Stimulated activated CD8-positive, alpha-beta memory T cell treated with anti-CD3 and anti-CD28 coated beads, Interleukin-4, amount 100 ng/mL, for 1 hour (primary cell): Measurements from ENCODE around the gene INHBA.

ENCODE experiments used
- DNase-seq, 2 donors: peaks; one replicate each; pipeline ENCODE4 v3.0.0-alpha.2; 2020; ENCODE audit warnings: low read depth in 2 of 2, low spot score in 1 of 2

INHBA gene

GRCh38 chr7:41702635-41703371 is at the start of gene INHBA:
INHBA (minus strand) TSS chr7:41703090; CDS start chr7:41700374, 2,716 bp downstream.
- DNase-seq, result no peak

- no peak for DNase-seq
Measured at GRCh38 chr7:41752615-41753014, 49.7 kb upstream of the INHBA start.

GRCh38 chr7:41750661-41751540 is 48.0 kb upstream of the INHBA start:
- no peak for DNase-seq

- no peak for DNase-seq
Measured at GRCh38 chr7:41747961-41748360, 45.1 kb upstream of the INHBA start.

- DNase-seq, result no peak
Measured at GRCh38 chr7:41745451-41745850, 42.6 kb upstream of the INHBA start.

- no peak for DNase-seq
Measured at GRCh38 chr7:41744161-41744560, 41.3 kb upstream of the INHBA start.

- no peak for DNase-seq
Measured at GRCh38 chr7:41742401-41743020, 39.6 kb upstream of the INHBA start.

- no peak for DNase-seq
Measured at GRCh38 chr7:41738806-41739205, 35.9 kb upstream of the INHBA start.

- no peak for DNase-seq
Measured at GRCh38 chr7:41738336-41738735, 35.4 kb upstream of the INHBA start.

GRCh38 chr7:41735206-41735605 is 32.3 kb upstream of the INHBA start:
- DNase-seq, result no peak

GRCh38 chr7:41732843-41733306 is 30.0 kb upstream of the INHBA start:
- DNase-seq, result no peak

- no peak for DNase-seq
Measured at GRCh38 chr7:41732436-41732785, 29.5 kb upstream of the INHBA start.

GRCh38 chr7:41731493-41732435 is 28.9 kb upstream of the INHBA start:
- DNase-seq, result no peak

- DNase-seq, result no peak
Measured at GRCh38 chr7:41730668-41731067, 27.8 kb upstream of the INHBA start.

GRCh38 chr7:41730161-41730560 is 27.3 kb upstream of the INHBA start:
- DNase-seq, result no peak

- no peak for DNase-seq
Measured at GRCh38 chr7:41729059-41729458, 26.2 kb upstream of the INHBA start.

GRCh38 chr7:41725013-41725412 is 22.1 kb upstream of the INHBA start:
- DNase-seq, result no peak

GRCh38 chr7:41720886-41721285 is 18.0 kb upstream of the INHBA start:
- DNase-seq, result no peak

- DNase-seq, result no peak
Measured at GRCh38 chr7:41720046-41720445, 17.2 kb upstream of the INHBA start.

- no peak for DNase-seq
Measured at GRCh38 chr7:41716691-41717090, 13.8 kb upstream of the INHBA start.

- DNase-seq, result no peak
Measured at GRCh38 chr7:41715000-41715399, 12.1 kb upstream of the INHBA start.
